Measurements from ENCODE around the gene ABCA1. TPM values are rescaled to one million over a fixed set of nuclear protein-coding genes. Genes with fewer than 3 reads are reported as not detected.

Gene ABCA1
- total and polyA plus RNA-seq, 2 donors (not counting 1 experiment from before 2014, with no cell fraction given), result 11.5 to 60.4 TPM

DNA sequence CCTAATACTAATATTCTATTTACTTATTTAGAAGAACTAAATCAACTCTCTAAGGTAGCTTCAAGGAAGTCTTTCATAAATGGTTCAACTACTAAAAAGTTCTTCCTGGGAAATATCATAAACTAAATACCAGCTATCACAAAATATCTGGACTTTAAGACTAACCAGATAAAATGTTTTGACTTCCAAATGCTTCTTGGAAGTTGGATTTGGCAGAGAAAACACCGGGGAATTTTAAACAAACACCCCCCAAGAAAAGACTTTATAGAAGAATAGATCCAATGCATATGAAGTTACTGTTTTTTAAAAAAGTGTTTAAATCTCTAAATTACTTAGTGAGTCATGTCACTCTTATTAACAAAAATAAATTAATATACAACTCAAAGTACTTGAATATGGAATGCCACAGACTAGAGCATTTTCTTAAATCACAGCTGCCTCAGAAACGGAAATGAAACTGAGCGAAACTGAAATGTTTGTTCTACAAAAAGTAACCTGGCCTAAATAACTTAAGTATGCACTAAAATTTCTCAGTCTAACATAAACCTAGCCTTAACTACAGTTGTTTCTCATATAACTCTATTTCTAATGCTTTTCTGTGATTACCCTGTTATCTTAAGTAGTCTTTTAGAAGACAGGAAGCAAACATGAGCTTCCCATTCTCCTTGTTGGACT is 6.8 kb downstream of the ABCA1 start:
- no peaks in the 10 kb centered on the region for H3K36me3 ChIP-seq (ENCODE audit: control insufficient read depth, insufficient read depth, low read length)
- peaks cover 11% of the 10 kb centered on the region for H3K4me1 ChIP-seq (ENCODE audit: control insufficient read depth, extremely low read depth, insufficient read depth, low read length)
- no peaks in the 10 kb centered on the region for H3K27me3 ChIP-seq (ENCODE audit: control insufficient read depth, insufficient read depth, low read length)
- H3K9me3 ChIP-seq (ENCODE audit: control insufficient read depth, insufficient read depth, low read depth, low read length), result no peaks in the 10 kb centered on the region
- peak overlapping the region; percentile 44 for H3K4me2 ChIP-seq (ENCODE audit: extremely low read depth, insufficient read depth, low read length)
- H3K79me2 ChIP-seq (ENCODE audit: control insufficient read depth, insufficient read depth, low read length), result peaks cover 42% of the 10 kb centered on the region
- peak overlapping the region; percentile 2 for H3K27ac ChIP-seq (ENCODE audit: insufficient read depth, low read length)
- peak overlapping the region in 2 of 4 experiments; percentile 4 to 15 for H3K4me3 ChIP-seq (replicated peaks in 1 of 4; ENCODE audit: control extremely low read depth in 1 of 4, insufficient read depth in 1 of 4, low read depth in 3 of 4, low read length in 4 of 4)
- no peak overlapping the region for H2AFZ ChIP-seq (ENCODE audit: low read length)
- H3K9ac ChIP-seq (ENCODE audit: insufficient read depth, low read length), result no peak overlapping the region
- H4K20me1 ChIP-seq (ENCODE audit: control insufficient read depth, extremely low read depth, insufficient read depth, low read length), result no peaks in the 10 kb centered on the region
- DNase-seq (ENCODE audit: low read depth in 2 of 2), result no peak
- no peak for TF ChIP-seq EZH2 (IDR thresholded peaks at IDR 0.05; ENCODE audit: low read length, missing control alignments)
- TF ChIP-seq, protein P1, sequence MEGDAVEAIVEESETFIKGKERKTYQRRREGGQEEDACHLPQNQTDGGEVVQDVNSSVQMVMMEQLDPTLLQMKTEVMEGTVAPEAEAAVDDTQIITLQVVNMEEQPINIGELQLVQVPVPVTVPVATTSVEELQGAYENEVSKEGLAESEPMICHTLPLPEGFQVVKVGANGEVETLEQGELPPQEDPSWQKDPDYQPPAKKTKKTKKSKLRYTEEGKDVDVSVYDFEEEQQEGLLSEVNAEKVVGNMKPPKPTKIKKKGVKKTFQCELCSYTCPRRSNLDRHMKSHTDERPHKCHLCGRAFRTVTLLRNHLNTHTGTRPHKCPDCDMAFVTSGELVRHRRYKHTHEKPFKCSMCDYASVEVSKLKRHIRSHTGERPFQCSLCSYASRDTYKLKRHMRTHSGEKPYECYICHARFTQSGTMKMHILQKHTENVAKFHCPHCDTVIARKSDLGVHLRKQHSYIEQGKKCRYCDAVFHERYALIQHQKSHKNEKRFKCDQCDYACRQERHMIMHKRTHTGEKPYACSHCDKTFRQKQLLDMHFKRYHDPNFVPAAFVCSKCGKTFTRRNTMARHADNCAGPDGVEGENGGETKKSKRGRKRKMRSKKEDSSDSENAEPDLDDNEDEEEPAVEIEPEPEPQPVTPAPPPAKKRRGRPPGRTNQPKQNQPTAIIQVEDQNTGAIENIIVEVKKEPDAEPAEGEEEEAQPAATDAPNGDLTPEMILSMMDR (conservative IDR thresholded peaks at IDR 0.05 in 1 of 2, IDR thresholded peaks at IDR 0.05 in 1 of 2; ENCODE audit: low read depth in 1 of 2, low read length in 2 of 2), result no peak

DNA sequence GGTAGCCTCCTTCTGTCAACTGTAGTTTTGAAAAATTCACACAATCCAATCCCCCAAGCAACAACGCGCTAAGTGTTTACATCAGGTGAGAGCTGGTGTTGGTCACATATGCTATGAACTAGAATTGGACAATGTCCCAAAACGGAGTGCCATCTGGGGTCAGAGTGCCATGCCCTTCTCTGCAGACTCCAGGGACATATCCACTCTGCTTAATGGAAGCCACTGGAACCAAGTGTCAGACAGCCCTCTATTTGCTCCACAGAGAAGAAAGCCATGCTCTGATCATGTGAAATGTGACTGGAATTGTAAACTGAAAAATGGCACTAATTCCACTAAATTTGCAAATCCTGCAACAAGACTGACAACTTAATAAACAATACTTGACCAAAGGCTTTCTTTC is 12.2 kb downstream of the ABCA1 start:
- TF ChIP-seq, protein P1 (conservative IDR thresholded peaks at IDR 0.05 in 1 of 2, IDR thresholded peaks at IDR 0.05 in 1 of 2; ENCODE audit: low read depth in 1 of 2, low read length in 2 of 2), result no peak
- TF ChIP-seq EZH2 (IDR thresholded peaks at IDR 0.05; ENCODE audit: low read length, missing control alignments), result no peak
- Histone ChIP-seq H2AFZ (ENCODE audit: low read length) (no peak overlapping the region), H3K4me1 (ENCODE audit: control insufficient read depth, extremely low read depth, insufficient read depth, low read length) (peaks cover 9% of the 10 kb centered on the region), H4K20me1 (ENCODE audit: control insufficient read depth, extremely low read depth, insufficient read depth, low read length) (no peaks in the 10 kb centered on the region), H3K79me2 (ENCODE audit: control insufficient read depth, insufficient read depth, low read length) (peaks cover 28% of the 10 kb centered on the region), H3K9me3 (ENCODE audit: control insufficient read depth, insufficient read depth, low read depth, low read length) (no peaks in the 10 kb centered on the region), H3K4me3 (replicated peaks in 1 of 4; ENCODE audit: control extremely low read depth in 1 of 4, insufficient read depth in 1 of 4, low read depth in 3 of 4, low read length in 4 of 4) (no peak overlapping the region), H3K9ac (ENCODE audit: insufficient read depth, low read length) (no peak overlapping the region), H3K27ac (ENCODE audit: insufficient read depth, low read length) (no peak overlapping the region), H3K27me3 (ENCODE audit: control insufficient read depth, insufficient read depth, low read length) (no peaks in the 10 kb centered on the region), H3K36me3 (ENCODE audit: control insufficient read depth, insufficient read depth, low read length) (no peaks in the 10 kb centered on the region), H3K4me2 (ENCODE audit: extremely low read depth, insufficient read depth, low read length) (peak overlapping the region; percentile 37)
- no peak for DNase-seq (ENCODE audit: low read depth in 2 of 2)

DNA sequence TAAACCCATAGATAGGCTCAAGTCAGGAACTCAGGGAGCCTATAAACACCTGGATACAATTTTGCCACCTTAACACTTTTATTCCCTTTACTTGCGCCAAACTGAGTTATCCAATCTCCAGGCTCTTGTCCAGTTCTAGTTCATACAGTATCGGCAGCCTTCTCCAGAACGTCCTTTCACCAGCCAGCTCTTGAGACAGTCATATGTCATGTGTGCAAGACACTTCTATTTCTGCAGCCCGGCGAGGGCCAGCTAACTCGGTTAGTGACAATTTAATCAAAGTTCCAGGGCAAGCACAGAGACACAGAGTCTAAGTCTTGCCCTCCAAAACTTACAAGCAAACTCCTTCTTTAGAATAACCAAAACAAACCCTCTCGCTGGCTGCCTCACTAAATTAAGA is 12.9 kb downstream of the ABCA1 start:
- TF ChIP-seq, protein P1 (conservative IDR thresholded peaks at IDR 0.05 in 1 of 2, IDR thresholded peaks at IDR 0.05 in 1 of 2; ENCODE audit: low read depth in 1 of 2, low read length in 2 of 2), result no peak
- TF ChIP-seq EZH2 (IDR thresholded peaks at IDR 0.05; ENCODE audit: low read length, missing control alignments), result no peak
- Histone ChIP-seq H3K79me2 (ENCODE audit: control insufficient read depth, insufficient read depth, low read length) (peaks cover 28% of the 10 kb centered on the region), H3K9me3 (ENCODE audit: control insufficient read depth, insufficient read depth, low read depth, low read length) (no peaks in the 10 kb centered on the region), H3K4me1 (ENCODE audit: control insufficient read depth, extremely low read depth, insufficient read depth, low read length) (peaks cover 9% of the 10 kb centered on the region), H3K36me3 (ENCODE audit: control insufficient read depth, insufficient read depth, low read length) (no peaks in the 10 kb centered on the region), H3K4me2 (ENCODE audit: extremely low read depth, insufficient read depth, low read length) (no peak overlapping the region), H3K27me3 (ENCODE audit: control insufficient read depth, insufficient read depth, low read length) (no peaks in the 10 kb centered on the region), H2AFZ (ENCODE audit: low read length) (no peak overlapping the region), H3K4me3 (replicated peaks in 1 of 4; ENCODE audit: control extremely low read depth in 1 of 4, insufficient read depth in 1 of 4, low read depth in 3 of 4, low read length in 4 of 4) (no peak overlapping the region), H3K27ac (ENCODE audit: insufficient read depth, low read length) (no peak overlapping the region), H3K9ac (ENCODE audit: insufficient read depth, low read length) (no peak overlapping the region), H4K20me1 (ENCODE audit: control insufficient read depth, extremely low read depth, insufficient read depth, low read length) (no peaks in the 10 kb centered on the region)
- no peak for DNase-seq (ENCODE audit: low read depth in 2 of 2)

Data from fibroblast of lung (primary cell).